GM20000 (cell line): ENCODE measurements around the gene EHHADH.

Experiments
- DNase-seq: peaks from one replicate; pipeline ENCODE4 v3.0.0; 2012; ENCODE audit warnings: low spot score
- CTCF ChIP-seq: IDR thresholded peaks from 2 replicates; pipeline ENCODE4 v1.5.1; 2012; ENCODE audit warnings: mild to moderate bottlenecking, control low read depth; ENCODE audit errors: extremely low read depth, missing control alignments

EHHADH gene

GRCh38 chr3:185149591-185149990 lies 104.3 kb downstream of the EHHADH start:
- no peak for DNase-seq
- TF ChIP-seq CTCF, result no peak

- TF ChIP-seq CTCF, result no peak
- no peak for DNase-seq
Observed at GRCh38 chr3:185145511-185145910, 108.3 kb downstream of the EHHADH start.

- DNase-seq, result no peak
- TF ChIP-seq CTCF, result no peak
Observed at GRCh38 chr3:185144784-185145183, 109.1 kb downstream of the EHHADH start.
